H9 (cell line): ENCODE measurements around the gene KIT. TPM values are rescaled to one million over a fixed set of nuclear protein-coding genes. Genes with fewer than 3 reads are reported as not detected.

Source experiments
- DNase-seq: peaks from one replicate; pipeline ENCODE4 v3.0.0-alpha.2; 2017
- H2AFZ ChIP-seq: one replicate; pipeline ENCODE4 v1.6.1; 2013; ENCODE audit warnings: mild to moderate bottlenecking, low read length, control low read depth, moderate library complexity
- H2AK5ac ChIP-seq: 2 replicates; pipeline ENCODE4 v1.6.1; 2013; ENCODE audit warnings: low read length, control low read depth, mixed read lengths; ENCODE audit not compliant: insufficient read length
- H2BK120ac ChIP-seq: one replicate; pipeline ENCODE4 v1.6.1; 2013; ENCODE audit warnings: low read depth, mild to moderate bottlenecking, low read length, control low read depth, inconsistent platforms; ENCODE audit not compliant: poor library complexity, severe bottlenecking
- H2BK12ac ChIP-seq: 2 replicates; pipeline ENCODE4 v1.6.1; 2013; ENCODE audit warnings: low read length, control low read depth, mixed read lengths, low read depth; ENCODE audit not compliant: insufficient read length
- H2BK15ac ChIP-seq: 2 replicates; pipeline ENCODE4 v1.6.1; 2013; ENCODE audit warnings: low read depth, low read length, control low read depth
- H2BK20ac ChIP-seq: one replicate; pipeline ENCODE4 v1.6.1; 2013; ENCODE audit warnings: low read depth, mild to moderate bottlenecking, low read length, control low read depth, inconsistent platforms; ENCODE audit not compliant: poor library complexity, severe bottlenecking
- H2BK5ac ChIP-seq: 2 replicates; pipeline ENCODE4 v1.6.1; 2013; ENCODE audit warnings: low read length, control low read depth, mixed read lengths; ENCODE audit not compliant: insufficient read length
- H3K14ac ChIP-seq: 2 replicates; pipeline ENCODE4 v1.6.1; 2013; ENCODE audit warnings: low read length, control low read depth; ENCODE audit not compliant: insufficient read depth
- H3K18ac ChIP-seq: 2 replicates; pipeline ENCODE4 v1.6.1; 2013; ENCODE audit warnings: low read depth, mild to moderate bottlenecking, mixed read lengths, low read length, control low read depth; ENCODE audit not compliant: insufficient read length
- H3K23ac ChIP-seq: 2 replicates; pipeline ENCODE4 v1.6.1; 2013; ENCODE audit warnings: low read length, control low read depth, mixed read lengths, low read depth; ENCODE audit not compliant: insufficient read length
- H3K23me2 ChIP-seq: 2 replicates; pipeline ENCODE4 v1.6.1; 2013; ENCODE audit warnings: low read depth, mild to moderate bottlenecking, mixed read lengths, low read length, control low read depth; ENCODE audit not compliant: insufficient read length, poor library complexity, severe bottlenecking
- H3K27ac ChIP-seq: 2 replicates; pipeline ENCODE4 v1.5.1; 2013; ENCODE audit warnings: low read length, control low read depth, mixed read lengths, low read depth; ENCODE audit not compliant: insufficient read length
- H3K27me3 ChIP-seq: 2 replicates; pipeline ENCODE4 v1.6.1; 2013; ENCODE audit warnings: low read length, control low read depth, inconsistent platforms; ENCODE audit not compliant: insufficient read depth
- H3K4ac ChIP-seq: 2 replicates; pipeline ENCODE4 v1.6.1; 2013; ENCODE audit warnings: low read depth, mild to moderate bottlenecking, control low read depth, inconsistent platforms, low read length, moderate library complexity
- H3K4me1 ChIP-seq: 2 replicates; pipeline ENCODE4 v1.6.1; 2013; ENCODE audit warnings: low read length, control low read depth, inconsistent platforms; ENCODE audit not compliant: insufficient read depth
- H3K4me2 ChIP-seq: 2 replicates; pipeline ENCODE4 v1.6.1; 2013; ENCODE audit warnings: low read length, control low read depth, mixed read lengths; ENCODE audit not compliant: insufficient read length, insufficient read depth
- H3K56ac ChIP-seq: 2 replicates; pipeline ENCODE4 v1.6.1; 2013; ENCODE audit warnings: low read depth, mild to moderate bottlenecking, mixed read lengths, low read length, control low read depth; ENCODE audit not compliant: insufficient read length
- H3K79me1 ChIP-seq: 2 replicates; pipeline ENCODE4 v1.6.1; 2013; ENCODE audit warnings: low read depth, mild to moderate bottlenecking, moderate library complexity, low read length, control low read depth, inconsistent platforms; ENCODE audit not compliant: insufficient read depth, poor library complexity, severe bottlenecking
- H3K79me2 ChIP-seq: 2 replicates; pipeline ENCODE4 v1.6.1; 2013; ENCODE audit warnings: low read length, control low read depth, inconsistent platforms; ENCODE audit not compliant: insufficient read depth
- H3K9ac ChIP-seq: 2 replicates; pipeline ENCODE4 v1.6.1; 2013; ENCODE audit warnings: low read length, control low read depth, mixed read lengths; ENCODE audit not compliant: insufficient read length; ENCODE audit errors: extremely low read depth
- H3K9me3 ChIP-seq: one replicate; pipeline ENCODE4 v1.6.1; 2013; ENCODE audit warnings: low read depth, low read length, inconsistent platforms; ENCODE audit not compliant: control insufficient read depth
- H3T11ph ChIP-seq: one replicate; pipeline ENCODE4 v1.6.1; 2013; ENCODE audit warnings: mild to moderate bottlenecking, low read length, control low read depth, inconsistent platforms
- H4K20me1 ChIP-seq: one replicate; pipeline ENCODE4 v1.6.1; 2013; ENCODE audit not compliant: control insufficient read depth, insufficient read length, insufficient read depth
- H4K5ac ChIP-seq: 2 replicates; pipeline ENCODE4 v1.6.1; 2013; ENCODE audit warnings: low read depth, mild to moderate bottlenecking, mixed read lengths, low read length, control low read depth; ENCODE audit not compliant: insufficient read length
- H4K8ac ChIP-seq: replicated peaks from 2 replicates; pipeline ENCODE4 v1.6.1; 2013; ENCODE audit warnings: low read length, control low read depth, mixed read lengths, low read depth; ENCODE audit not compliant: insufficient read length
- H4K91ac ChIP-seq: 2 replicates; pipeline ENCODE4 v1.6.1; 2013; ENCODE audit warnings: low read depth, mild to moderate bottlenecking, moderate library complexity, mixed read lengths, low read length, control low read depth; ENCODE audit not compliant: insufficient read length
- H3K27ac Mint-ChIP-seq, 3 experiments: 2 replicates in 2 of 3; 3 replicates in 1 of 3; pipeline ENCODE4 v1.8.0; 2020 to 2021; ENCODE audit warnings: mixed read lengths in 3 of 3, mild to moderate bottlenecking in 1 of 3, moderate library complexity in 1 of 3
- H3K27me3 Mint-ChIP-seq: 2 replicates; pipeline ENCODE4 v1.8.0; 2021; ENCODE audit warnings: low read depth, mild to moderate bottlenecking, moderate library complexity, mixed read lengths
- H3K36me3 Mint-ChIP-seq, 3 experiments: 2 replicates in 2 of 3; 3 replicates in 1 of 3; pipeline ENCODE4 v1.8.0; 2020 to 2021; ENCODE audit warnings: low read depth in 3 of 3, mixed read lengths in 3 of 3; ENCODE audit not compliant: insufficient read depth in 1 of 3
- H3K4me1 Mint-ChIP-seq, 2 experiments: 2 replicates each; pipeline ENCODE4 v1.8.0; 2020; ENCODE audit warnings: mixed read lengths in 2 of 2
- H3K4me3 Mint-ChIP-seq, 2 experiments: 2 replicates in 1 of 2; 3 replicates in 1 of 2; pipeline ENCODE4 v1.8.0; 2020 to 2021; ENCODE audit warnings: mild to moderate bottlenecking in 2 of 2, mixed read lengths in 2 of 2, moderate library complexity in 1 of 2
- H3K9me3 Mint-ChIP-seq, 2 experiments: 2 replicates in 1 of 2; 3 replicates in 1 of 2; pipeline ENCODE4 v1.8.0; 2020; ENCODE audit warnings: mild to moderate bottlenecking in 2 of 2, mixed read lengths in 2 of 2, moderate library complexity in 1 of 2
- WGBS: extraction: QIAGEN DNeasy Blood & Tissue Kit; methylation state at CpG from one replicate; pipeline ENCODE4 v1.1.7; 2013; ENCODE audit warnings: missing lambda C conversion rate, low lambda C conversion rate, mixed read lengths; ENCODE audit not compliant: insufficient read length; ENCODE audit errors: extremely low coverage; 5-methylcytosine and 5-hydroxymethylcytosine counted together
- total RNA-seq: library from RNA; stranded (reverse); gene quantifications from 2 replicates; pipeline ENCODE4 v1.2.1, GENCODE V29; 2021
- TF ChIP-seq, protein P1 (sequence below): fragments of 200-600 bp; sonication (generic); conservative IDR thresholded peaks from 3 replicates; pipeline ENCODE4 v1.8.0; 2021; ENCODE audit warnings: antibody characterized with exemption, mild to moderate bottlenecking

KIT gene
- total RNA-seq, 1 experiment from 2014 or later = 6.7 TPM

DNA sequence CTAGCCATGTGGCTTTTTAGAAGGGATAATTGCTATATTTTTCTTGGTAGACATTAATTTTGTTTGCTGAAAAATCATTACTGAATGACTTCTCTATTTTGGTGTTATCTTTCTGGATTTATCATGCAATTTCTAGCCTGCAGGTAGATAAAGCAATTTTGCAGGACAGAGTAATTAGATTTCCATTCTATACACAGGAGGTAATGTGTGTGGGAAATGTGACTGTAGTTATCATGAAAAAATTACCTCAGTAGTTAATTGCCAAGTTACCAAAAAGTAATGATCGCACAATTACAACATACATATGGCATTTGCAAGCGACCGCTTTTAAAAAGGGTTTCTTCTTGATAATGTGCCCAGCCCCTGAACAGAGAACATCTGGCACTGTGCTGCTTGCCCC, 66.1 kb downstream of the KIT start:
- H2AK5ac ChIP-seq = no peak overlapping the region
- no peak overlapping the region for H3K23ac ChIP-seq
- peaks cover 0 to 4% (median 0%) of the 10 kb centered on the region in 3 experiments; a peak in 3 of 7 replicates for H3K36me3 Mint-ChIP-seq
- H4K8ac ChIP-seq = no peak overlapping the region
- no peak overlapping the region for H3T11ph ChIP-seq
- H2BK120ac ChIP-seq = no peak overlapping the region
- H3K27me3 Mint-ChIP-seq = no peaks in the 10 kb centered on the region; the same call in 1 of the 2 replicates
- H3K4me3 Mint-ChIP-seq = no peak overlapping the region
- peaks cover 11 to 14% of the 10 kb centered on the region in 2 experiments for H3K4me1 Mint-ChIP-seq
- H3K9ac ChIP-seq = no peak overlapping the region
- H2AFZ ChIP-seq = no peak overlapping the region
- no peak overlapping the region for H3K27ac Mint-ChIP-seq
- no peaks in the 10 kb centered on the region for H3K27me3 ChIP-seq
- no peak overlapping the region for H2BK20ac ChIP-seq
- no peaks in the 10 kb centered on the region for H3K79me1 ChIP-seq
- no peak overlapping the region for H4K5ac ChIP-seq
- no peak overlapping the region for H3K4ac ChIP-seq
- no peak overlapping the region for H3K18ac ChIP-seq
- no peak overlapping the region for H3K27ac ChIP-seq
- H3K9me3 ChIP-seq = no peaks in the 10 kb centered on the region
- H3K9me3 Mint-ChIP-seq = no peaks in the 10 kb centered on the region
- no peak overlapping the region for H2BK5ac ChIP-seq
- no peak overlapping the region for H3K56ac ChIP-seq
- H2BK15ac ChIP-seq = no peak overlapping the region
- no peaks in the 10 kb centered on the region for H3K23me2 ChIP-seq
- peaks cover 4% of the 10 kb centered on the region; the same call in 1 of the 2 replicates for H3K4me1 ChIP-seq
- no peak for DNase-seq
- no peak overlapping the region for H3K14ac ChIP-seq
- no peak overlapping the region for H4K91ac ChIP-seq
- no CpG with 5 or more reads among the region's 3 CpGs for WGBS
- H2BK12ac ChIP-seq = no peak overlapping the region
- TF ChIP-seq, protein P1, sequence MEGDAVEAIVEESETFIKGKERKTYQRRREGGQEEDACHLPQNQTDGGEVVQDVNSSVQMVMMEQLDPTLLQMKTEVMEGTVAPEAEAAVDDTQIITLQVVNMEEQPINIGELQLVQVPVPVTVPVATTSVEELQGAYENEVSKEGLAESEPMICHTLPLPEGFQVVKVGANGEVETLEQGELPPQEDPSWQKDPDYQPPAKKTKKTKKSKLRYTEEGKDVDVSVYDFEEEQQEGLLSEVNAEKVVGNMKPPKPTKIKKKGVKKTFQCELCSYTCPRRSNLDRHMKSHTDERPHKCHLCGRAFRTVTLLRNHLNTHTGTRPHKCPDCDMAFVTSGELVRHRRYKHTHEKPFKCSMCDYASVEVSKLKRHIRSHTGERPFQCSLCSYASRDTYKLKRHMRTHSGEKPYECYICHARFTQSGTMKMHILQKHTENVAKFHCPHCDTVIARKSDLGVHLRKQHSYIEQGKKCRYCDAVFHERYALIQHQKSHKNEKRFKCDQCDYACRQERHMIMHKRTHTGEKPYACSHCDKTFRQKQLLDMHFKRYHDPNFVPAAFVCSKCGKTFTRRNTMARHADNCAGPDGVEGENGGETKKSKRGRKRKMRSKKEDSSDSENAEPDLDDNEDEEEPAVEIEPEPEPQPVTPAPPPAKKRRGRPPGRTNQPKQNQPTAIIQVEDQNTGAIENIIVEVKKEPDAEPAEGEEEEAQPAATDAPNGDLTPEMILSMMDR = no peak
- H4K20me1 ChIP-seq = no peaks in the 10 kb centered on the region
- no peaks in the 10 kb centered on the region for H3K79me2 ChIP-seq
- H3K4me2 ChIP-seq = no peak overlapping the region
